Gastrocnemius medialis (tissue), 4 donors: Measurements from ENCODE around the gene SURF2.

Experiments used
- POLR2A ChIP-seq, 2 donors: fragments of 450-650 bp; IDR thresholded peaks; one replicate each; pipeline ENCODE4 v1.6.1; 2017; ENCODE audit warnings: antibody characterized with exemption in 2 of 2, mild to moderate bottlenecking in 2 of 2, moderate library complexity in 2 of 2
- TF ChIP-seq, protein P1 (sequence below), 5 experiments: fragments of 450-650 bp in 3 of 5; fragments of 200-600 bp in 2 of 5; sonication (generic) in 2 of 5; IDR thresholded peaks in 4 of 5; conservative IDR thresholded peaks in 1 of 5; 1 replicate in 4 of 5; 2 replicates in 1 of 5; pipeline ENCODE4 v1.5.1; 2016 to 2019; ENCODE audit warnings: antibody characterized with exemption in 5 of 5, mild to moderate bottlenecking in 3 of 5, moderate library complexity in 3 of 5

DNA sequence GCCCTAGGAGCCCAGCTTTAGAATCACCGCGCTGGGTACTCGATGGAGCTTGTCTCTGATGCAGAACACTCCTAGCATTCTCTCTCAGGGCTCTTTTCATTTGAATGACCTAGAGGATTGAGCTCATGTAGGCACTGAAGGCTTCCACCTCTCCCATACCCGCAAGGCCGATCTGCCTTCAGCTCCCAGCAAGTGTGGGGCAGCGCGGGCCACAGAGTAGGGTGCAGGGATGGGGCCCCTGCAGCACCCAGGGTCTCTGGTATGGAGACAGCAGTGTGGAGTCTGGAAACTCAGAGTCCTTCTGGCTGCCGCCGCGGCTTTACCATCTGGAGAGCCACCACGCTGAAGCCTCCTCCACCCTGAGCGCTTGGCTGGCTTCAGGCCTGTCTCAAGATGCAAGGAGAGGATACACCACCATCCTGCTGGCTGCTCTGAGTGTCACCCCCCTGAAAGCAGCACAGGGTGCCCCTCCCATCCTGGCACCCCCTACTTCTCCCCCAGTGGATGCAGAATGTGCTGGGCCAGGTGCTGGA, 32.7 kb downstream of the SURF2 start:
- no peak for TF ChIP-seq POLR2A (IDR thresholded peaks at IDR 0.05)
- TF ChIP-seq, protein P1, sequence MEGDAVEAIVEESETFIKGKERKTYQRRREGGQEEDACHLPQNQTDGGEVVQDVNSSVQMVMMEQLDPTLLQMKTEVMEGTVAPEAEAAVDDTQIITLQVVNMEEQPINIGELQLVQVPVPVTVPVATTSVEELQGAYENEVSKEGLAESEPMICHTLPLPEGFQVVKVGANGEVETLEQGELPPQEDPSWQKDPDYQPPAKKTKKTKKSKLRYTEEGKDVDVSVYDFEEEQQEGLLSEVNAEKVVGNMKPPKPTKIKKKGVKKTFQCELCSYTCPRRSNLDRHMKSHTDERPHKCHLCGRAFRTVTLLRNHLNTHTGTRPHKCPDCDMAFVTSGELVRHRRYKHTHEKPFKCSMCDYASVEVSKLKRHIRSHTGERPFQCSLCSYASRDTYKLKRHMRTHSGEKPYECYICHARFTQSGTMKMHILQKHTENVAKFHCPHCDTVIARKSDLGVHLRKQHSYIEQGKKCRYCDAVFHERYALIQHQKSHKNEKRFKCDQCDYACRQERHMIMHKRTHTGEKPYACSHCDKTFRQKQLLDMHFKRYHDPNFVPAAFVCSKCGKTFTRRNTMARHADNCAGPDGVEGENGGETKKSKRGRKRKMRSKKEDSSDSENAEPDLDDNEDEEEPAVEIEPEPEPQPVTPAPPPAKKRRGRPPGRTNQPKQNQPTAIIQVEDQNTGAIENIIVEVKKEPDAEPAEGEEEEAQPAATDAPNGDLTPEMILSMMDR (IDR thresholded peaks at IDR 0.05 in 4 of 5, conservative IDR thresholded peaks at IDR 0.05 in 1 of 5) = no peak
